ENCODE results near the gene FCGR3A. TPM values are rescaled to one million over a fixed set of nuclear protein-coding genes. Genes with fewer than 3 reads are reported as not detected.
"Not testable (repeated sequence)": the region's sequence is repeated elsewhere in the genome, so short reads cannot be mapped to it uniquely, and the experiment has no call there.

FCGR3A gene
- total RNA-seq, 1 experiment from 2014 or later: not detected

GRCh38 chr1:161557506-161558450 lies 8.2 kb upstream of the FCGR3A start:
- not testable (repeated sequence) for DNase-seq (ENCODE audit: extremely low read depth, low read depth)

GRCh38 chr1:161556990-161557389 lies 7.4 kb upstream of the FCGR3A start:
- DNase-seq (ENCODE audit: extremely low read depth, low read depth): not testable (repeated sequence)

GRCh38 chr1:161556143-161556542 lies 6.5 kb upstream of the FCGR3A start:
- DNase-seq (ENCODE audit: extremely low read depth, low read depth): not testable (repeated sequence)

GRCh38 chr1:161554815-161555417 lies 5.3 kb upstream of the FCGR3A start:
- not testable (repeated sequence) for DNase-seq (ENCODE audit: extremely low read depth, low read depth)

GRCh38 chr1:161554340-161554739 lies 4.7 kb upstream of the FCGR3A start:
- not testable (repeated sequence) for DNase-seq (ENCODE audit: extremely low read depth, low read depth)

- DNase-seq (ENCODE audit: extremely low read depth, low read depth): not testable (repeated sequence)
These were observed 4.0 kb upstream of the FCGR3A start for GRCh38 chr1:161553631-161554030.

GRCh38 chr1:161550942-161551341 lies 1.3 kb upstream of the FCGR3A start:
- not testable (repeated sequence) for DNase-seq (ENCODE audit: extremely low read depth, low read depth)

- DNase-seq (ENCODE audit: extremely low read depth, low read depth): not testable (repeated sequence)
These were observed 740 bp downstream of the FCGR3A start for GRCh38 chr1:161548749-161549406.

- DNase-seq (ENCODE audit: extremely low read depth, low read depth): not testable (repeated sequence)
These were observed 1.4 kb downstream of the FCGR3A start for GRCh38 chr1:161547995-161548741.

GRCh38 chr1:161545005-161545731 lies 4.5 kb downstream of the FCGR3A start:
- DNase-seq (ENCODE audit: extremely low read depth, low read depth): not testable (repeated sequence)

GRCh38 chr1:161543125-161543524 lies 6.5 kb downstream of the FCGR3A start:
- DNase-seq (ENCODE audit: extremely low read depth, low read depth): not testable (repeated sequence)

- DNase-seq (ENCODE audit: extremely low read depth, low read depth): not testable (repeated sequence)
These were observed 7.5 kb downstream of the FCGR3A start for GRCh38 chr1:161542091-161542559.

- DNase-seq (ENCODE audit: extremely low read depth, low read depth): not testable (repeated sequence)
These were observed 9.1 kb downstream of the FCGR3A start for GRCh38 chr1:161540570-161540960.

GRCh38 chr1:161539731-161540569 lies 9.7 kb downstream of the FCGR3A start:
- peak; percentile 95 for DNase-seq (ENCODE audit: extremely low read depth, low read depth)

GRCh38 chr1:161538925-161539479 lies 10.6 kb downstream of the FCGR3A start:
- not testable (repeated sequence) for DNase-seq (ENCODE audit: extremely low read depth, low read depth)

- DNase-seq (ENCODE audit: extremely low read depth, low read depth): not testable (repeated sequence)
These were observed 12.4 kb downstream of the FCGR3A start for GRCh38 chr1:161537068-161537669.

GRCh38 chr1:161532644-161533567 lies 16.7 kb downstream of the FCGR3A start:
- not testable (repeated sequence) for DNase-seq (ENCODE audit: extremely low read depth, low read depth)
